WTC11 (cell line): Measurements from ENCODE around the gene ATP2A2. TPM values are rescaled to one million over a fixed set of nuclear protein-coding genes. Genes with fewer than 3 reads are reported as not detected.

Experiments used
- ATAC-seq: fragments of 200-7000 bp; cut with Tn5 transposase; 2 replicates; pipeline ENCODE4 v1.10.0; 2021; ENCODE audit warnings: mild to moderate bottlenecking, moderate library complexity
- Bru-seq: library from RNA; stranded (reverse); fragments of 400-500 nt; gene quantifications from one replicate; lab custom pipeline; 2021; lab: Mats Ljungman, UMichigan
- CTCF ChIA-PET: fragments of 300-600 bp; sonication (Branson Sonifier 250); formaldehyde crosslinking; loops from one replicate; lab custom pipeline; 2021; ENCODE audit warnings: antibody characterized with exemption; lab: Charles Lee
- POLR2A ChIA-PET: fragments of 350-600 bp; sonication (Branson Sonifier 250); formaldehyde crosslinking; loops from one replicate; lab custom pipeline; 2021; ENCODE audit warnings: antibody characterized with exemption; lab: Charles Lee
- DNase-seq: peaks from one replicate; pipeline ENCODE4 v3.0.0; 2021; ENCODE audit warnings: low spot score
- H3K27ac Mint-ChIP-seq: 2 replicates; pipeline ENCODE4 v1.8.0; 2021; ENCODE audit warnings: mixed read lengths
- H3K27me3 Mint-ChIP-seq: 2 replicates; pipeline ENCODE4 v1.8.0; 2021; ENCODE audit warnings: low read depth, mild to moderate bottlenecking, moderate library complexity, mixed read lengths
- H3K36me3 Mint-ChIP-seq: 2 replicates; pipeline ENCODE4 v1.8.0; 2021; ENCODE audit warnings: mixed read lengths
- H3K4me1 Mint-ChIP-seq: 2 replicates; pipeline ENCODE4 v1.8.0; 2022; ENCODE audit warnings: mixed read lengths
- H3K4me3 Mint-ChIP-seq: 2 replicates; pipeline ENCODE4 v1.8.0; 2021; ENCODE audit warnings: mild to moderate bottlenecking, moderate library complexity, mixed read lengths
- H3K9me3 Mint-ChIP-seq: 2 replicates; pipeline ENCODE4 v1.8.0; 2021; ENCODE audit warnings: mixed read lengths
- E2F1 ChIP-seq: sonication (generic); formaldehyde crosslinking; IDR thresholded peaks from 2 replicates; pipeline ENCODE4 v1.8.0; 2022; ENCODE audit warnings: mild to moderate bottlenecking, missing genetic modification reagents
- E2F4 ChIP-seq: sonication (generic); formaldehyde crosslinking; IDR thresholded peaks from 2 replicates; pipeline ENCODE4 v1.8.1; 2022; ENCODE audit warnings: low read depth, mild to moderate bottlenecking, moderate library complexity, missing genetic modification reagents, borderline replicate concordance
- ESRRA ChIP-seq: sonication (generic); formaldehyde crosslinking; IDR thresholded peaks from 2 replicates; pipeline ENCODE4 v1.8.1; 2022; ENCODE audit warnings: mild to moderate bottlenecking, missing genetic modification reagents, borderline replicate concordance
- FOXP1 ChIP-seq: sonication (generic); formaldehyde crosslinking; IDR thresholded peaks from 2 replicates; pipeline ENCODE4 v1.8.0; 2022; ENCODE audit warnings: missing genetic modification reagents, mild to moderate bottlenecking, moderate library complexity, borderline replicate concordance
- FOXP4 ChIP-seq: sonication (generic); formaldehyde crosslinking; IDR thresholded peaks from 2 replicates; pipeline ENCODE4 v1.8.0; 2022; ENCODE audit warnings: mild to moderate bottlenecking, missing genetic modification reagents
- HMGXB4 ChIP-seq: sonication (generic); formaldehyde crosslinking; IDR thresholded peaks from 2 replicates; pipeline ENCODE4 v1.8.1; 2023; ENCODE audit warnings: mild to moderate bottlenecking, moderate library complexity, missing genetic modification reagents
- MAX ChIP-seq: sonication (generic); formaldehyde crosslinking; IDR thresholded peaks from 2 replicates; pipeline ENCODE4 v1.8.0; 2022; ENCODE audit warnings: mild to moderate bottlenecking, missing genetic modification reagents
- PREB ChIP-seq: sonication (generic); formaldehyde crosslinking; IDR thresholded peaks from 2 replicates; pipeline ENCODE4 v1.8.1; 2022; ENCODE audit warnings: mild to moderate bottlenecking, missing genetic modification reagents, moderate library complexity, borderline replicate concordance
- SMAD3 ChIP-seq: sonication (generic); formaldehyde crosslinking; IDR thresholded peaks from 2 replicates; pipeline ENCODE4 v1.8.0; 2022; ENCODE audit warnings: missing genetic modification reagents, mild to moderate bottlenecking, borderline replicate concordance
- SP1 ChIP-seq: sonication (generic); formaldehyde crosslinking; conservative IDR thresholded peaks from 2 replicates; pipeline ENCODE4 v1.8.1; 2022; ENCODE audit warnings: missing genetic modification reagents
- USF1 ChIP-seq: sonication (generic); formaldehyde crosslinking; IDR thresholded peaks from 2 replicates; pipeline ENCODE4 v1.8.0; 2022; ENCODE audit warnings: mild to moderate bottlenecking, missing genetic modification reagents
- USF2 ChIP-seq: sonication (generic); formaldehyde crosslinking; IDR thresholded peaks from 2 replicates; pipeline ENCODE4 v1.8.1; 2023; ENCODE audit warnings: mild to moderate bottlenecking, missing genetic modification reagents, moderate library complexity
- ZNF281 ChIP-seq: sonication (generic); formaldehyde crosslinking; IDR thresholded peaks from 2 replicates; pipeline ENCODE4 v1.8.0; 2023; ENCODE audit warnings: mild to moderate bottlenecking, missing genetic modification reagents
- ZNF416 ChIP-seq: fragments of 250-450 bp; sonication (Bioruptor Pico); IDR thresholded peaks from 2 replicates; pipeline ENCODE4 v1.9.0; 2021; ENCODE audit warnings: mild to moderate bottlenecking, inconsistent platforms
- long read RNA-seq, 3 experiments: library from RNA in 1 of 3; library from capped mRNA in 1 of 3; library from polyadenylated mRNA in 1 of 3; unstranded in 2 of 3; stranded (forward) in 1 of 3; transcript quantifications; one replicate each; pipeline ENCODE4 v2.0.0, GENCODE V29; 2021
- total RNA-seq: library from RNA; stranded (reverse); gene quantifications from 3 replicates; pipeline ENCODE4 v1.2.3, GENCODE V29; 2021

Gene ATP2A2
- total RNA-seq (216 to 239 TPM (median 216 TPM) in 3 replicates), Bru-seq, nascent RNA (percentile 90 among the genes with signal in this experiment)
- long read RNA-seq, experiment 1, full-length matches to known transcripts: 4 of 227 reads
- long read RNA-seq, experiment 1, partial matches to known transcripts: 136 of 227 reads
- long read RNA-seq, experiment 1, other reads (novel, unspliced or antisense): 87 of 227 reads
- long read RNA-seq, experiment 2, full-length matches to known transcripts: 2 of 265 reads
- long read RNA-seq, experiment 2, partial matches to known transcripts: 149 of 265 reads
- long read RNA-seq, experiment 2, other reads (novel, unspliced or antisense): 114 of 265 reads
- long read RNA-seq, experiment 3, partial matches to known transcripts: 2 of 3 reads
- long read RNA-seq, experiment 3, other reads (novel, unspliced or antisense): 1 of 3 reads

GRCh38 chr12:110280779-110281548 is at the start of gene ATP2A2:
Gene ATP2A2 (plus strand): TSS chr12:110281247. CDS start chr12:110281790, 543 bp downstream.
- TF ChIP-seq PREB (CRISPR knock-in tag): no peak
- 0 out of 2 replicates have a peak, but pooled peaks have one; percentile 4 for TF ChIP-seq USF2 (CRISPR knock-in tag)
- 0 out of 2 replicates have a peak, but pooled peaks have one; percentile 6 for TF ChIP-seq USF1
- TF ChIP-seq SMAD3 (CRISPR knock-in tag): no peak
- peak; percentile 64 for TF ChIP-seq SP1 (CRISPR knock-in tag)
- TF ChIP-seq ESRRA: 0 out of 2 replicates have a peak, but pooled peaks have one; percentile 21
- 0 out of 2 replicates have a peak, but pooled peaks have one; percentile 21 for TF ChIP-seq FOXP1 (CRISPR knock-in tag)
- TF ChIP-seq ZNF281 (CRISPR knock-in tag): peak; percentile 59; the same call in 1 of the 2 replicates
- TF ChIP-seq E2F4 (CRISPR knock-in tag): no peak; the same call in none of the 2 replicates
- no peak for TF ChIP-seq HMGXB4 (CRISPR knock-in tag)
- TF ChIP-seq ZNF416 (CRISPR knock-in tag): peak; percentile 82; the same call in 1 of the 2 replicates
- TF ChIP-seq FOXP4 (CRISPR knock-in tag): peak; percentile 10; the same call in 1 of the 2 replicates
- peak; percentile 57; the same call in 1 of the 2 replicates for TF ChIP-seq MAX (CRISPR knock-in tag)
- 0 out of 2 replicates have a peak, but pooled peaks have one; percentile 64 for TF ChIP-seq E2F1
- H3K27ac Mint-ChIP-seq: peak within 1 kb of the TSS; percentile 73
- H3K4me1 Mint-ChIP-seq: peaks cover 51% of the 10 kb centered on the region
- H3K27me3 Mint-ChIP-seq: peaks cover 13% of the 10 kb centered on the region
- ATAC-seq (peak; percentile 80), DNase-seq (peak; percentile 80)
- H3K9me3 Mint-ChIP-seq: no peaks in the 10 kb centered on the region
- ChIA-PET CTCF (interaction anchor here (0.6 to 2.9 kb wide), 9 partner anchors 11 to 325 kb away, joined by 3 to 17 read pairs (median 4); partner anchors contain the start of genes ARPC3, FAM216A and IFT81), POLR2A (interaction anchor here (0.6 to 1.0 kb wide), 2 partner anchors 49 to 319 kb away, joined by 3 to 4 read pairs; no protein-coding TSS in a partner anchor)
- peak within 1 kb of the TSS; percentile 89 for H3K4me3 Mint-ChIP-seq
- peaks cover 33% of the 10 kb centered on the region for H3K36me3 Mint-ChIP-seq
